ENCODE measurements around the gene EMX2.

Gene EMX2

DNA sequence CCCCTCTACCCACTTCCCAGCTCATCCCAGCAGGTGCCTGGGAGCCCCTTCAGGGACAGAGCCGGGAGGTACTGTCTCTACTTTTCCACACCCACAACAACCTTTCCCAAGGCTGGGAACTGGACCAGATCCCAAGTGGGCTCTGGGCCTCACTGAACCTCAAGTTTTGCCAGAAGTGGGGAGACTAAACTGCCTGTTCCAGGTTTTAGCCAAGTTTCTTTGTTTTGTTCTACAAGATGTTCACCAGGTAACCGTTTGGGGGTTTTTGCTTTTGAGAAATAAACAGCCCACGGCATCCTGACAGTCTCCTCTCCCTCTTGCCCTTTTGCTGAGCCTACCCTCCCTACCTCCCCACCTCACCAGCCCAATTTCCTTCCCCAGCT is 10.6 kb upstream of the EMX2 start:
- no peak for DNase-seq (ENCODE audit: low read depth)

DNA sequence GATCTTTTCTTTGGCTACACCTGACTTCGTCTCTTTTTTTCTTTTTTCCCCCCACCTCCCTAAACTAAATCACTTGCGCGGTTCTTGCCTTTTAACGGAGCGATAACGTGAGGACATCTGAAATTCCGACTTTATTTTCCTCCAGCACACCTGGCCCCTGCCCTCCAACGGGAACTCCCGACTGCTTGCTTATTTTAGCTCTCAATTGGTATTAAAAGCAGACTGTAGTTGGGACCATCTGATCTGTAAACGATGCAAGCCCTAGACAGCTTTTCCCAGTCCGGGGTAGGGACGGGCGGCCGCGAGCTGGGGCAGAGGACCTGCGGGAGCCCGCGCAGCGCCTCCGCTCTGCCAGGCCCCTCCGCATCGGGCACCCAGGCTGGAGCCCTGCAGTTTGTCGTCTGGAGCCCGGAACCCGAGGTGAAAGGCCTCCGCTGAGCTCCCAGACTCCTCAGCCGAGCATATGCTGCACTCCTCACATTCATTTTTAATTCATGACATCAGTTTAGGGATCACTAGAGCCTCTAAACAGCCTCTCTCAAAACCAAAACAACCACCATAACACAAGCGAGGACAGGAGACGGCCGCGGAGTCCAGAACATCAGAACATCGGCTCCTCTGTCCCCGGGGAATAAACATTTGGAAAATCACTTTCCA is 10.0 kb upstream of the EMX2 start:
- DNase-seq (ENCODE audit: low read depth) = no peak

GRCh38 chr10:117533507-117534281 is 8.9 kb upstream of the EMX2 start:
- DNase-seq (ENCODE audit: low read depth) = no peak

- DNase-seq (ENCODE audit: low read depth) = no peak
These were observed 7.9 kb upstream of the EMX2 start for GRCh38 chr10:117534321-117535297.

- DNase-seq (ENCODE audit: low read depth) = no peak
These were observed 7.1 kb upstream of the EMX2 start for GRCh38 chr10:117535298-117536071.

DNA sequence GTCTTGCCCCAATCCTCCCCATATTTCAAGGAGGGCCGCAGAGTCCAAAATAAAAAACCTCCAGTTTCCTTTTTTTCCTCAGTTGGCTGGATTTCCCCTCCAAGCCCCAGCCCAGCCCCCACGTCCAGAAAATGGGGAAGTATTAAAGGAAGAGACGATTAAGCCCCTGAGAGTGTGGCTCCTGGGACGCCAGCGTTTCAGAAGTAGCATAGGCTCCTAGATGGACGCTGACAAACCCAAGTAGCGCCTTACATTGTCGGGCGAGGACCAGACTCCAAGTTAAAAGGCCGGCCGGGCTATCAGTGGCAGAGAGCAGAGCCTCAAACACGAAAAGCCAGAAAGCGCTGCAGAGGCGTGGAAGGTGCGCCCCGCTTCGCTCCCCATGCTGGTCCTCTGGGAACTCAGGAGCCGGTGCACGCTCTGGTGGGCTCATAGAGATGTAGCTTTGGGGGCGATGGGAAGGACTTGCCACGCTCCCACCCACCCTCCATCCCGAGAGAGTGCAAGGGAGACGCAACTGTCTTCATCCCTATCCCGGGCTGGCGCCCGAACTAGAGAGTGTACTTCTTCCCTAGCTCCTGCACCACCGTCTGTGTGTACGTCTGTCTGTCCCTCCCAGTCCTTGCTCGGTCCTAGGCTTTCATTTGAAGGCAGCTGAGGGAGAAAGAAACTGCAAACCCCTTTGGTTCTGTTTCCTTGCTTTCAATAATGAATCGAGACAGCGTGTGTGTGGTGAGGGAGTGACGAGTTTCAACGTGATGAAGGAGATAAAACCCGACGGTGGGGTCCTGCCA is 6.3 kb upstream of the EMX2 start:
- no peak for DNase-seq (ENCODE audit: low read depth)

- no peak for DNase-seq (ENCODE audit: low read depth)
These were observed 5.6 kb upstream of the EMX2 start for GRCh38 chr10:117536866-117537435.

- no peak for DNase-seq (ENCODE audit: low read depth)
These were observed 5.1 kb upstream of the EMX2 start for GRCh38 chr10:117537436-117537903.

GRCh38 chr10:117537904-117538524 is 4.5 kb upstream of the EMX2 start:
- no peak for DNase-seq (ENCODE audit: low read depth)

GRCh38 chr10:117539361-117539773 is 3.2 kb upstream of the EMX2 start:
- no peak for DNase-seq (ENCODE audit: low read depth)

DNA sequence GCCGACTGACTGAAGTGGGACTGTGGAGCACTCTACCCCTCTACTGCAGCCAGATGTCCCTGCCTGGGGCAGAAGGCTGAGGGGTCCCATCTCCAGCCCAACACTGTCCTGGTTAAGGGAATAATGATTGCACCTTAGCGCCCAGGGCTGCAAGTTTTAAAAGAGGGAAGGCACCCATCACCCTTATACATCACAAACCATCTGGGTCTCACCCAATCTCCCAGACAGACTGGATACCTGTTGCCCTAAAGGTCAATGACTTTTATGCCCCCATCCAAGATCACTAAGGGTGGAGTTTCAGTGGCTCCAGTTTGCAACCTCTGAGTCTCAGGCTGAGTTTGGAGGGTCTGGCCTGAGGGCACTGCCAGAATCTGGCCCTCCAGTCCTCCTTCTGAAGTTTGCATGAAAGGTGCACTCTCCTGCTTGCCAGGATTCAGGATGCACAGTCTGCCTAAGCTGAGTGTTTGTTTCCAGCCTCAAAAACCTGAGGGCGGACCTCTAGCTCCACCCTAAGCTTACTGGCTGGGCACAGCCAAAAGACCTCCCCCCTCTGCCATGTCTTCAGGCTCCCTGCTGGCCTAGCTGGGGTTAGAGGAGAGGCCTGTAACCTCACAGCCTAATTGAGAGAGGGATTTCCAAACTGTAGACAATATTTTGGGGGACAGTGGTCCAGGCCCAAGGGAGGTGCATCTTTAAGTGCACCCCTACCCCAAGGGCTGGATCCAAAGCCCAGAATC is 2.5 kb upstream of the EMX2 start:
- DNase-seq (ENCODE audit: low read depth) = no peak

GRCh38 chr10:117540640-117541404 is 1.7 kb upstream of the EMX2 start:
- DNase-seq (ENCODE audit: low read depth) = no peak

GRCh38 chr10:117541405-117541908 is 1.1 kb upstream of the EMX2 start:
- no peak for DNase-seq (ENCODE audit: low read depth)

- peak; percentile 17 for DNase-seq (ENCODE audit: low read depth)
These were observed 439 bp upstream of the EMX2 start for GRCh38 chr10:117541909-117542705.

GRCh38 chr10:117543225-117544003 is 868 bp downstream of the EMX2 start:
- DNase-seq (ENCODE audit: low read depth) = no peak

GRCh38 chr10:117544004-117544701 is 1.6 kb downstream of the EMX2 start:
- DNase-seq (ENCODE audit: low read depth) = no peak

Measured in fibroblast of gingiva (primary cell).